ENCODE data around the gene ZCCHC7. TPM values are rescaled to one million over a fixed set of nuclear protein-coding genes. Genes with fewer than 3 reads are reported as not detected.
"Not testable (repeated sequence)": the region's sequence is repeated elsewhere in the genome, so short reads cannot be mapped to it uniquely, and the experiment has no call there.

ZCCHC7 gene
- total RNA-seq, 1 donor from 2014 or later, result 21.7 TPM

DNA sequence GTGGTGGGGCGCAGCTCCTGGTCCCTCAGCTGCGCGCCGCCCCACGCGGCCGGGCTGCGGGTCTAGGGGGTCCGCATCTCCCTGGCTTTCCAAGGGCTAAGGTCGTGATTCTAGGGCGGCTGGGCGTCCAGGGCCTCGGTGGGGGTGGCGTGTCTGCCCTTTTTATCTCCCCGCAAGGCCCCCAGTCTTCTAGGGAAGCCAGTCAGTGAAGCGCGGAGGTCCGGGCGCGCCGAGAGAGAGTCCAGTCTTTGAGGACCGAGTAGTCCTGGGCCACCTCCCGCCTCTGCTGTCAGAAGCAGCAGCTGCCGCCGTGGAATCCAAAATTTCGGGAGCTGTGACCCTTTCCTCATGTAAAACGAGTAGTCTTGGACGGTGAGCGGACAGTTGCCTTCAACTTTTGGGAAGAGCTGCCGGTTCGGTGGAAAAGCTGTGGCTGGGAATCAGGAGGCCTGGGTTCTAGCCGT lies 40.2 kb upstream of the ZCCHC7 start:
- Histone ChIP-seq H3K79me2 (ENCODE audit: insufficient read depth, low read length) (peaks cover 50% of the 10 kb centered on the region), H3K9ac (ENCODE audit: low read length) (peak overlapping the region; percentile 94)

DNA sequence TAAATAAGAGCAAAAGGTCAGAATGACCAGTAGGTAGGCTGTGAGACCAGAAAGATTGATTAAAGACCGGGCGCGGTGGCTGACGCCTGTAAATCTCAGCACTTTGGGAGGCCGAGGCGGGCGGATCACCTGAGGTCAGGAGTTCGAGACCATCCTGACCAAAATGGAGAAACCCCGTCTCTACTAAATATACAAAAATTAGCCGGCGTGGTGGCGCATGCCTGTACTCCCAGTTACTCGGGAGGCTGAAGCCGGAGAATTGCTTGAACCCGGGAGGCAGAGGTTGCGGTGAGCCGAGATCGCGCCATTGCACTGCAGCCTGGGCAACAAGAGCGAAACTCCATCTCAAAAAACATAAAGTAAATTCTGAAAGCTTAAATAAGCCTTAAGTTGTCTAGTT lies 38.9 kb upstream of the ZCCHC7 start:
- not testable (repeated sequence) for H3K9me3 Mint-ChIP-seq (ENCODE audit: unreplicated experiment); DNase-seq (ENCODE audit: low read depth); H3K27ac Mint-ChIP-seq (ENCODE audit: unreplicated experiment); H2AFZ ChIP-seq (ENCODE audit: low read depth, low read length); H3K4me3 ChIP-seq (ENCODE audit: insufficient read depth, low read depth, low read length); H3K27me3 Mint-ChIP-seq (ENCODE audit: low read depth, unreplicated experiment); H3K27me3 ChIP-seq (ENCODE audit: insufficient read depth, low read length); H3K9ac ChIP-seq (ENCODE audit: low read length); H3K4me1 ChIP-seq (ENCODE audit: insufficient read depth, low read length); FAIRE-seq; H3K36me3 ChIP-seq (ENCODE audit: insufficient read depth, low read length); H3K27ac ChIP-seq (ENCODE audit: low read depth, low read length); H3K9me3 ChIP-seq (ENCODE audit: insufficient read depth, low read depth, low read length); H3K36me3 Mint-ChIP-seq (ENCODE audit: low read depth, unreplicated experiment)
- Histone ChIP-seq H4K20me1 (ENCODE audit: insufficient read depth, low read length) (peaks cover 31% of the 10 kb centered on the region), H3K79me2 (ENCODE audit: insufficient read depth, low read length) (peaks cover 56% of the 10 kb centered on the region), H3K4me2 (ENCODE audit: low read length) (peak overlapping the region; percentile 87)
- H3K4me3 Mint-ChIP-seq (ENCODE audit: unreplicated experiment), result peak overlapping the region; percentile 99
- peaks cover 21% of the 10 kb centered on the region for H3K4me1 Mint-ChIP-seq (ENCODE audit: low read depth, unreplicated experiment)

More for the DNA sequence above, 40.2 kb upstream of the ZCCHC7 start:
- peaks cover 10% of the 10 kb centered on the region for H3K27me3 ChIP-seq (ENCODE audit: insufficient read depth, low read length)
- not testable (repeated sequence) for H3K36me3 ChIP-seq (ENCODE audit: insufficient read depth, low read length); H3K36me3 Mint-ChIP-seq (ENCODE audit: low read depth, unreplicated experiment); H3K4me1 ChIP-seq (ENCODE audit: insufficient read depth, low read length); FAIRE-seq; DNase-seq (ENCODE audit: low read depth); H3K27me3 Mint-ChIP-seq (ENCODE audit: low read depth, unreplicated experiment); H3K9me3 Mint-ChIP-seq (ENCODE audit: unreplicated experiment); H3K9me3 ChIP-seq (ENCODE audit: insufficient read depth, low read depth, low read length)
- peaks cover 20% of the 10 kb centered on the region for H4K20me1 ChIP-seq (ENCODE audit: insufficient read depth, low read length)
- peak overlapping the region; percentile 95 for H3K4me3 ChIP-seq (ENCODE audit: insufficient read depth, low read depth, low read length)
- peak overlapping the region; percentile 99 for H3K4me3 Mint-ChIP-seq (ENCODE audit: unreplicated experiment)
- H3K4me2 ChIP-seq (ENCODE audit: low read length), result peak overlapping the region; percentile 87
- H3K27ac Mint-ChIP-seq (ENCODE audit: unreplicated experiment), result peak overlapping the region; percentile 97
- peaks cover 20% of the 10 kb centered on the region for H3K4me1 Mint-ChIP-seq (ENCODE audit: low read depth, unreplicated experiment)
- peak overlapping the region; percentile 77 for H3K27ac ChIP-seq (ENCODE audit: low read depth, low read length)
- peak overlapping the region; percentile 96 for H2AFZ ChIP-seq (ENCODE audit: low read depth, low read length)

- DNase-seq (ENCODE audit: low read depth) (peak; percentile 27), FAIRE-seq (no peak)
- peaks cover 58% of the 10 kb centered on the region for H3K79me2 ChIP-seq (ENCODE audit: insufficient read depth, low read length)
- no peak overlapping the region for H3K27ac ChIP-seq (ENCODE audit: low read depth, low read length)
- Mint-ChIP-seq H3K9me3 (ENCODE audit: unreplicated experiment) (no peaks in the 10 kb centered on the region), H3K4me1 (ENCODE audit: low read depth, unreplicated experiment) (peaks cover 21% of the 10 kb centered on the region), H3K27ac (ENCODE audit: unreplicated experiment) (no peak overlapping the region), H3K4me3 (ENCODE audit: unreplicated experiment) (peak overlapping the region; percentile 99), H3K27me3 (ENCODE audit: low read depth, unreplicated experiment) (no peaks in the 10 kb centered on the region), H3K36me3 (ENCODE audit: low read depth, unreplicated experiment) (peaks cover 11% of the 10 kb centered on the region)
- TF ChIP-seq EZH2 (IDR thresholded peaks at IDR 0.05; ENCODE audit: insufficient read depth, low read length), result no peak
- TF ChIP-seq, protein P1, sequence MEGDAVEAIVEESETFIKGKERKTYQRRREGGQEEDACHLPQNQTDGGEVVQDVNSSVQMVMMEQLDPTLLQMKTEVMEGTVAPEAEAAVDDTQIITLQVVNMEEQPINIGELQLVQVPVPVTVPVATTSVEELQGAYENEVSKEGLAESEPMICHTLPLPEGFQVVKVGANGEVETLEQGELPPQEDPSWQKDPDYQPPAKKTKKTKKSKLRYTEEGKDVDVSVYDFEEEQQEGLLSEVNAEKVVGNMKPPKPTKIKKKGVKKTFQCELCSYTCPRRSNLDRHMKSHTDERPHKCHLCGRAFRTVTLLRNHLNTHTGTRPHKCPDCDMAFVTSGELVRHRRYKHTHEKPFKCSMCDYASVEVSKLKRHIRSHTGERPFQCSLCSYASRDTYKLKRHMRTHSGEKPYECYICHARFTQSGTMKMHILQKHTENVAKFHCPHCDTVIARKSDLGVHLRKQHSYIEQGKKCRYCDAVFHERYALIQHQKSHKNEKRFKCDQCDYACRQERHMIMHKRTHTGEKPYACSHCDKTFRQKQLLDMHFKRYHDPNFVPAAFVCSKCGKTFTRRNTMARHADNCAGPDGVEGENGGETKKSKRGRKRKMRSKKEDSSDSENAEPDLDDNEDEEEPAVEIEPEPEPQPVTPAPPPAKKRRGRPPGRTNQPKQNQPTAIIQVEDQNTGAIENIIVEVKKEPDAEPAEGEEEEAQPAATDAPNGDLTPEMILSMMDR (IDR thresholded peaks at IDR 0.05; ENCODE audit: insufficient read depth, low read depth, low read length), result no peak
- H3K9me3 ChIP-seq (ENCODE audit: insufficient read depth, low read depth, low read length), result no peaks in the 10 kb centered on the region
- H3K27me3 ChIP-seq (ENCODE audit: insufficient read depth, low read length), result peaks cover 2% of the 10 kb centered on the region
- no peak overlapping the region for H3K9ac ChIP-seq (ENCODE audit: low read length)
- H3K36me3 ChIP-seq (ENCODE audit: insufficient read depth, low read length), result peaks cover 7% of the 10 kb centered on the region
- peaks cover 38% of the 10 kb centered on the region for H4K20me1 ChIP-seq (ENCODE audit: insufficient read depth, low read length)
- H3K4me2 ChIP-seq (ENCODE audit: low read length), result no peak overlapping the region
- H3K4me1 ChIP-seq (ENCODE audit: insufficient read depth, low read length), result no peaks in the 10 kb centered on the region
- no peak overlapping the region for H2AFZ ChIP-seq (ENCODE audit: low read depth, low read length)
- H3K4me3 ChIP-seq (ENCODE audit: insufficient read depth, low read depth, low read length), result no peak overlapping the region
Measured at GRCh38 chr9:37082214-37082765, 38.1 kb upstream of the ZCCHC7 start.

All from astrocyte (in vitro differentiated cells and primary cell).